ENCODE data around the gene CD1D.
"Not testable (repeated sequence)": the region's sequence is repeated elsewhere in the genome, so short reads cannot be mapped to it uniquely, and the experiment has no call there.

CD1D gene

GRCh38 chr1:158176849-158177699, 3.6 kb upstream of the CD1D start:
- not testable (repeated sequence) for DNase-seq

GRCh38 chr1:158177700-158178450, 2.8 kb upstream of the CD1D start:
- DNase-seq: no peak

GRCh38 chr1:158179301-158180041, 1.2 kb upstream of the CD1D start:
- DNase-seq: no peak

GRCh38 chr1:158181577-158181922, 855 bp downstream of the CD1D start:
- no peak for DNase-seq

- no peak for DNase-seq
These were observed 5.1 kb downstream of the CD1D start for GRCh38 chr1:158185770-158186169.

GRCh38 chr1:158186180-158186579, 5.5 kb downstream of the CD1D start:
- no peak for DNase-seq

GRCh38 chr1:158188611-158189010, 7.9 kb downstream of the CD1D start:
- DNase-seq: no peak

GRCh38 chr1:158189624-158190023, 8.9 kb downstream of the CD1D start:
- no peak for DNase-seq

GRCh38 chr1:158191299-158191698, 10.6 kb downstream of the CD1D start:
- no peak for DNase-seq

GRCh38 chr1:158196461-158196860, 15.8 kb downstream of the CD1D start:
- DNase-seq: no peak

GRCh38 chr1:158199849-158200248, 19.2 kb downstream of the CD1D start:
- no peak for DNase-seq

GRCh38 chr1:158200527-158200926, 19.8 kb downstream of the CD1D start:
- DNase-seq: no peak

- peak; percentile 4 for DNase-seq
These were observed 23.2 kb downstream of the CD1D start for GRCh38 chr1:158203693-158204457.

GRCh38 chr1:158204458-158204827, 23.7 kb downstream of the CD1D start:
- no peak for DNase-seq

GRCh38 chr1:158208586-158209116, 28.0 kb downstream of the CD1D start:
- no peak for DNase-seq

- no peak for DNase-seq
These were observed 31.6 kb downstream of the CD1D start for GRCh38 chr1:158212320-158212719.

GRCh38 chr1:158223445-158223844, 42.8 kb downstream of the CD1D start:
- DNase-seq: not testable (repeated sequence)

GRCh38 chr1:158227904-158228623, 47.4 kb downstream of the CD1D start:
- DNase-seq: no peak

Measured in DMS79 treated with DMSO at 0.1 percent for 48 hours (cell line).